H1 (cell line): ENCODE measurements around the gene SORBS1. TPM values are rescaled to one million over a fixed set of nuclear protein-coding genes. Genes with fewer than 3 reads are reported as not detected.

ENCODE experiments used
- BRCA1 ChIP-seq: IDR thresholded peaks from 2 replicates; pipeline ENCODE4 v1.6.1; 2012; ENCODE audit warnings: low read depth, low read length, improper control_type of control experiment
- CHD1 ChIP-seq: IDR thresholded peaks from 2 replicates; pipeline ENCODE4 v1.6.1; 2012; ENCODE audit warnings: low read depth, low read length, improper control_type of control experiment
- CREB1 ChIP-seq: IDR thresholded peaks from 2 replicates; pipeline ENCODE4 v1.6.1; 2012; ENCODE audit warnings: inconsistent platforms
- EZH2 ChIP-seq: fragments of 200-600 bp; sonication (generic); IDR thresholded peaks from 2 replicates; pipeline ENCODE4 v1.7.1; 2012; ENCODE audit warnings: low read depth, mild to moderate bottlenecking, moderate library complexity, low read length, inconsistent platforms; ENCODE audit not compliant: severe bottlenecking
- JUND ChIP-seq: IDR thresholded peaks from 2 replicates; pipeline ENCODE4 v1.6.1; 2011; ENCODE audit warnings: mild to moderate bottlenecking, improper control_type of control experiment, low read length
- PHF8 ChIP-seq: fragments of 200-600 bp; sonication (generic); conservative IDR thresholded peaks from 2 replicates; pipeline ENCODE4 v1.7.1; 2012; ENCODE audit warnings: low read depth, mild to moderate bottlenecking, inconsistent platforms, low read length, moderate library complexity
- POLR2AphosphoS5 ChIP-seq: IDR thresholded peaks from 2 replicates; pipeline ENCODE4 v1.6.1; 2011; ENCODE audit warnings: low read depth, low read length
- RBBP5 ChIP-seq: IDR thresholded peaks from 2 replicates; pipeline ENCODE4 v1.7.1; 2012; ENCODE audit warnings: low read depth, mild to moderate bottlenecking, inconsistent platforms, low read length, moderate library complexity, borderline replicate concordance
- RXRA ChIP-seq: IDR thresholded peaks from 2 replicates; pipeline ENCODE4 v1.6.1; 2011; ENCODE audit warnings: low read depth, mild to moderate bottlenecking, low read length, moderate library complexity; ENCODE audit not compliant: insufficient read depth
- SIN3A ChIP-seq, 2 experiments: IDR thresholded peaks in 1 of 2; conservative IDR thresholded peaks in 1 of 2; 2 replicates each; pipeline ENCODE4 v1.6.1; 2011 to 2012; ENCODE audit warnings: low read length in 2 of 2, improper control_type of control experiment in 1 of 2, low read depth in 1 of 2, mild to moderate bottlenecking in 1 of 2
- SP1 ChIP-seq: IDR thresholded peaks from 2 replicates; pipeline ENCODE4 v1.6.1; 2011; ENCODE audit warnings: low read depth, low read length
- SRF ChIP-seq: IDR thresholded peaks from 2 replicates; pipeline ENCODE4 v1.6.1; 2011; ENCODE audit warnings: mild to moderate bottlenecking, low read depth, low read length, moderate library complexity
- SUZ12 ChIP-seq: fragments of 200-600 bp; sonication (generic); IDR thresholded peaks from 2 replicates; pipeline ENCODE4 v1.6.1; 2012; ENCODE audit warnings: mild to moderate bottlenecking, inconsistent platforms, low read length, moderate library complexity, mixed read lengths
- TCF12 ChIP-seq: IDR thresholded peaks from 2 replicates; pipeline ENCODE4 v1.6.1; 2011; ENCODE audit warnings: low read depth, mild to moderate bottlenecking, low read length
- TEAD4 ChIP-seq: IDR thresholded peaks from 2 replicates; pipeline ENCODE4 v1.6.1; 2012; ENCODE audit warnings: low read depth, low read length, inconsistent platforms, mixed read lengths
- polyA plus RNA-seq, 7 experiments: library from polyadenylated mRNA; depleted of rRNA in 3 of 7; stranded (reverse) in 5 of 7; unstranded in 2 of 7; fragments of >200 nt in 5 of 7; fragments of 200-250 nt in 2 of 7; gene quantifications; 1 replicate in 5 of 7; 2 replicates in 1 of 7; 4 replicates in 1 of 7; pipeline versions ENCODE4 v1.2.1 to v1.2.3, GENCODE V29; 2011 to 2013; ENCODE audit warnings: missing spikeins in 2 of 7, mixed read lengths in 2 of 7
- total RNA-seq: library from RNA; stranded (reverse); fragmentation: NEBNext Ultra II Directional; extraction: Animal tissue kit (Norgen Biotek cat#: 25700); gene quantifications from 2 replicates; pipeline ENCODE4 v1.2.1, GENCODE V29; 2021
- TF ChIP-seq, protein P1 (sequence below), 3 experiments: IDR thresholded peaks; 1 replicate in 2 of 3; 2 replicates in 1 of 3; pipeline versions ENCODE4 v1.5.1 to v1.6.1; 2011; ENCODE audit warnings: low read length in 3 of 3, mild to moderate bottlenecking in 3 of 3, inconsistent platforms in 2 of 3, low read depth in 1 of 3, moderate library complexity in 1 of 3; ENCODE audit not compliant: insufficient read depth in 1 of 3; ENCODE audit errors: control extremely low read depth in 1 of 3

The SORBS1 gene
- total and polyA plus RNA-seq, 2 of the 8 experiments (the other 6 are each of a cell fraction or from before 2014, with no cell fraction given) = 16.0 to 35.0 TPM

GRCh38 chr10:95408983-95409873 is 151.9 kb downstream of the SORBS1 start (continued):
- TF ChIP-seq SUZ12 (no peak), RBBP5 (no peak), POLR2AphosphoS5 (no peak), JUND (no peak), TEAD4 (no peak), SIN3A (conservative IDR thresholded peaks at IDR 0.05 in 1 of 2, IDR thresholded peaks at IDR 0.05 in 1 of 2; ENCODE audit: low read depth in 1 of 2, low read length in 2 of 2) (no peak), CHD1 (no peak), SRF (no peak), PHF8 (no peak), TCF12 (no peak), CREB1 (no peak), RXRA (no peak), EZH2 (no peak), SP1 (peak; percentile 50; the same call in 1 of the 2 replicates), BRCA1 (no peak)
- TF ChIP-seq, protein P1, sequence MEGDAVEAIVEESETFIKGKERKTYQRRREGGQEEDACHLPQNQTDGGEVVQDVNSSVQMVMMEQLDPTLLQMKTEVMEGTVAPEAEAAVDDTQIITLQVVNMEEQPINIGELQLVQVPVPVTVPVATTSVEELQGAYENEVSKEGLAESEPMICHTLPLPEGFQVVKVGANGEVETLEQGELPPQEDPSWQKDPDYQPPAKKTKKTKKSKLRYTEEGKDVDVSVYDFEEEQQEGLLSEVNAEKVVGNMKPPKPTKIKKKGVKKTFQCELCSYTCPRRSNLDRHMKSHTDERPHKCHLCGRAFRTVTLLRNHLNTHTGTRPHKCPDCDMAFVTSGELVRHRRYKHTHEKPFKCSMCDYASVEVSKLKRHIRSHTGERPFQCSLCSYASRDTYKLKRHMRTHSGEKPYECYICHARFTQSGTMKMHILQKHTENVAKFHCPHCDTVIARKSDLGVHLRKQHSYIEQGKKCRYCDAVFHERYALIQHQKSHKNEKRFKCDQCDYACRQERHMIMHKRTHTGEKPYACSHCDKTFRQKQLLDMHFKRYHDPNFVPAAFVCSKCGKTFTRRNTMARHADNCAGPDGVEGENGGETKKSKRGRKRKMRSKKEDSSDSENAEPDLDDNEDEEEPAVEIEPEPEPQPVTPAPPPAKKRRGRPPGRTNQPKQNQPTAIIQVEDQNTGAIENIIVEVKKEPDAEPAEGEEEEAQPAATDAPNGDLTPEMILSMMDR (IDR thresholded peaks at IDR 0.05; ENCODE audit: control extremely low read depth in 1 of 3, insufficient read depth in 1 of 3, low read depth in 1 of 3, low read length in 3 of 3) = no peak
